Measurements from ENCODE around the gene NCF2.

Gene NCF2

GRCh38 chr1:183611021-183611420 is 20.8 kb upstream of the NCF2 start:
- DNase-seq (ENCODE audit: low spot score) = no peak

GRCh38 chr1:183609759-183610452 is 19.6 kb upstream of the NCF2 start:
- DNase-seq (ENCODE audit: low spot score) = no peak

- DNase-seq (ENCODE audit: low spot score) = no peak
These were observed 19.1 kb upstream of the NCF2 start for GRCh38 chr1:183609313-183609712.

- no peak for DNase-seq (ENCODE audit: low spot score)
These were observed 17.2 kb upstream of the NCF2 start for GRCh38 chr1:183607322-183607980.

GRCh38 chr1:183605904-183606303 is 15.6 kb upstream of the NCF2 start:
- no peak for DNase-seq (ENCODE audit: low spot score)

- DNase-seq (ENCODE audit: low spot score) = no peak
These were observed 14.6 kb upstream of the NCF2 start for GRCh38 chr1:183604815-183605214.

GRCh38 chr1:183604038-183604808 is 14.0 kb upstream of the NCF2 start:
- no peak for DNase-seq (ENCODE audit: low spot score)

GRCh38 chr1:183602510-183602909 is 12.3 kb upstream of the NCF2 start:
- DNase-seq (ENCODE audit: low spot score) = no peak

- no peak for DNase-seq (ENCODE audit: low spot score)
These were observed 10.4 kb upstream of the NCF2 start for GRCh38 chr1:183600634-183601033.

- DNase-seq (ENCODE audit: low spot score) = no peak
These were observed 9.9 kb upstream of the NCF2 start for GRCh38 chr1:183600136-183600535.

- no peak for DNase-seq (ENCODE audit: low spot score)
These were observed 8.1 kb upstream of the NCF2 start for GRCh38 chr1:183598386-183598785.

- DNase-seq (ENCODE audit: low spot score) = no peak
These were observed 7.5 kb upstream of the NCF2 start for GRCh38 chr1:183597656-183598347.

GRCh38 chr1:183596500-183596899 is 6.2 kb upstream of the NCF2 start:
- no peak for DNase-seq (ENCODE audit: low spot score)

GRCh38 chr1:183595537-183595936 is 5.3 kb upstream of the NCF2 start:
- no peak for DNase-seq (ENCODE audit: low spot score)

GRCh38 chr1:183593356-183593755 is 3.1 kb upstream of the NCF2 start:
- DNase-seq (ENCODE audit: low spot score) = no peak

- DNase-seq (ENCODE audit: low spot score) = no peak
These were observed 2.5 kb upstream of the NCF2 start for GRCh38 chr1:183592733-183593132.

- DNase-seq (ENCODE audit: low spot score) = no peak
These were observed 400 bp downstream of the NCF2 start for GRCh38 chr1:183589874-183590243.

GRCh38 chr1:183589384-183589783 is 875 bp downstream of the NCF2 start:
- DNase-seq (ENCODE audit: low spot score) = no peak

- DNase-seq (ENCODE audit: low spot score) = no peak
These were observed 1.4 kb downstream of the NCF2 start for GRCh38 chr1:183588827-183589226.

- no peak for DNase-seq (ENCODE audit: low spot score)
These were observed 3.3 kb downstream of the NCF2 start for GRCh38 chr1:183586926-183587325.

- DNase-seq (ENCODE audit: low spot score) = no peak
These were observed 3.8 kb downstream of the NCF2 start for GRCh38 chr1:183586455-183586854.

GRCh38 chr1:183585038-183585437 is 5.2 kb downstream of the NCF2 start:
- no peak for DNase-seq (ENCODE audit: low spot score)

- DNase-seq (ENCODE audit: low spot score) = no peak
These were observed 6.1 kb downstream of the NCF2 start for GRCh38 chr1:183584147-183584546.

Measured in hematopoietic multipotent progenitor cell treated with erythropoietin and hydrocortisone succinate and interleukin-3 and kit ligand, for 17 days (in vitro differentiated cells).